SH-SY5Y (cell line): Measurements from ENCODE around the gene RPS6KA3.

Experiments
- GATA2 ChIP-seq: IDR thresholded peaks from 2 replicates; pipeline ENCODE4 v1.6.1; 2011; ENCODE audit warnings: mild to moderate bottlenecking, low read depth, low read length
- GATA3 ChIP-seq: IDR thresholded peaks from 2 replicates; pipeline ENCODE4 v1.6.1; 2011; ENCODE audit warnings: low read depth, mild to moderate bottlenecking, low read length, moderate library complexity

RPS6KA3 gene

GRCh38 chrX:20266810-20267606 lies at the start of gene RPS6KA3:
Gene RPS6KA3 (minus strand): TSS chrX:20266909. CDS start chrX:20266632, 277 bp downstream.
- TF ChIP-seq GATA2: no peak
- TF ChIP-seq GATA3: no peak

GRCh38 chrX:20315140-20315539 lies 48.4 kb upstream of the RPS6KA3 start:
- TF ChIP-seq GATA2: no peak
- TF ChIP-seq GATA3: no peak

- TF ChIP-seq GATA2 (no peak), GATA3 (no peak)
These were observed 47.2 kb upstream of the RPS6KA3 start for GRCh38 chrX:20313899-20314298.

- TF ChIP-seq GATA3: no peak
- TF ChIP-seq GATA2: no peak
These were observed 45.3 kb upstream of the RPS6KA3 start for GRCh38 chrX:20312018-20312417.

GRCh38 chrX:20311505-20311904 lies 44.8 kb upstream of the RPS6KA3 start:
- TF ChIP-seq GATA3 (no peak), GATA2 (no peak)

GRCh38 chrX:20309806-20310205 lies 43.1 kb upstream of the RPS6KA3 start:
- TF ChIP-seq GATA2 (no peak), GATA3 (no peak)

- TF ChIP-seq GATA3: no peak
- no peak for TF ChIP-seq GATA2
These were observed 40.0 kb upstream of the RPS6KA3 start for GRCh38 chrX:20306668-20307067.

- TF ChIP-seq GATA2 (no peak), GATA3 (no peak)
These were observed 34.1 kb upstream of the RPS6KA3 start for GRCh38 chrX:20300822-20301221.

GRCh38 chrX:20294957-20295356 lies 28.2 kb upstream of the RPS6KA3 start:
- TF ChIP-seq GATA3 (no peak), GATA2 (no peak)

- TF ChIP-seq GATA2 (no peak), GATA3 (no peak)
These were observed 27.6 kb upstream of the RPS6KA3 start for GRCh38 chrX:20294284-20294683.

GRCh38 chrX:20285511-20285910 lies 18.8 kb upstream of the RPS6KA3 start:
- TF ChIP-seq GATA2: no peak
- TF ChIP-seq GATA3: no peak

GRCh38 chrX:20284992-20285391 lies 18.3 kb upstream of the RPS6KA3 start:
- no peak for TF ChIP-seq GATA2
- no peak for TF ChIP-seq GATA3

- TF ChIP-seq GATA2 (no peak), GATA3 (no peak)
These were observed 17.7 kb upstream of the RPS6KA3 start for GRCh38 chrX:20284444-20284843.

GRCh38 chrX:20280938-20281337 lies 14.2 kb upstream of the RPS6KA3 start:
- TF ChIP-seq GATA3 (no peak), GATA2 (no peak)

- no peak for TF ChIP-seq GATA2
- no peak for TF ChIP-seq GATA3
These were observed 7.4 kb upstream of the RPS6KA3 start for GRCh38 chrX:20274121-20274520.
